HG03039 (cell line): Measurements from ENCODE around the gene OGA.

Source experiments
- ATAC-seq: cut with Tn5 transposase; IDR thresholded peaks from one replicate; pipeline ENCODE4 v1.9.1; 2021; ENCODE audit warnings: mild to moderate bottlenecking, moderate library complexity; ENCODE audit not compliant: unreplicated experiment

The OGA gene

GRCh38 chr10:101818119-101818871 is at the start of gene OGA:
TSS of gene OGA (minus strand) at chr10:101818444. CDS start at chr10:101818022, 422 bp downstream.
- peak; percentile 77 for ATAC-seq

GRCh38 chr10:101867931-101868330 is 49.7 kb upstream of the OGA start:
- ATAC-seq, result no peak

- no peak for ATAC-seq
Measured at GRCh38 chr10:101859530-101859929, 41.3 kb upstream of the OGA start.

GRCh38 chr10:101858723-101859500 is 40.7 kb upstream of the OGA start:
- ATAC-seq, result no peak

GRCh38 chr10:101857802-101858476 is 39.7 kb upstream of the OGA start:
- no peak for ATAC-seq

GRCh38 chr10:101856626-101857025 is 38.4 kb upstream of the OGA start:
- no peak for ATAC-seq

- no peak for ATAC-seq
Measured at GRCh38 chr10:101851411-101852116, 33.3 kb upstream of the OGA start.

GRCh38 chr10:101850749-101851148 is 32.5 kb upstream of the OGA start:
- ATAC-seq, result no peak

GRCh38 chr10:101848894-101849351 is 30.7 kb upstream of the OGA start:
- no peak for ATAC-seq

- no peak for ATAC-seq
Measured at GRCh38 chr10:101848408-101848807, 30.2 kb upstream of the OGA start.

GRCh38 chr10:101845893-101846292 is 27.6 kb upstream of the OGA start:
- ATAC-seq, result no peak

- no peak for ATAC-seq
Measured at GRCh38 chr10:101843032-101844021, 25.1 kb upstream of the OGA start, which contains the start of gene KCNIP2. TSS of gene KCNIP2 (minus strand) at chr10:101843800. CDS start at chr10:101843568, 232 bp downstream.

GRCh38 chr10:101841826-101842225 is 23.6 kb upstream of the OGA start:
- ATAC-seq, result no peak

- ATAC-seq, result peak; percentile 59
Measured at GRCh38 chr10:101840741-101841453, 22.7 kb upstream of the OGA start.

- ATAC-seq, result no peak
Measured at GRCh38 chr10:101840102-101840684, 21.9 kb upstream of the OGA start.

- no peak for ATAC-seq
Measured at GRCh38 chr10:101839416-101840063, 21.3 kb upstream of the OGA start.

- no peak for ATAC-seq
Measured at GRCh38 chr10:101839002-101839401, 20.8 kb upstream of the OGA start.

GRCh38 chr10:101838416-101838970 is 20.2 kb upstream of the OGA start:
- no peak for ATAC-seq
